Measurements from ENCODE around the gene CIDEB.

GRCh38 chr14:24256960-24257359 is 50.8 kb downstream of the CIDEB start:
- TF ChIP-seq EZH2 (optimal IDR thresholded peaks at IDR 0.05; ENCODE audit: low read depth, low read length) (no peak), CTCF (IDR thresholded peaks at IDR 0.05; ENCODE audit: low read length) (no peak)

Data from MM.1S (cell line).